ENCODE results near the gene LRRC8E.
A peak's percentile ranks its signal among the peaks of the same experiment; 100 is the strongest.

Gene LRRC8E

DNA sequence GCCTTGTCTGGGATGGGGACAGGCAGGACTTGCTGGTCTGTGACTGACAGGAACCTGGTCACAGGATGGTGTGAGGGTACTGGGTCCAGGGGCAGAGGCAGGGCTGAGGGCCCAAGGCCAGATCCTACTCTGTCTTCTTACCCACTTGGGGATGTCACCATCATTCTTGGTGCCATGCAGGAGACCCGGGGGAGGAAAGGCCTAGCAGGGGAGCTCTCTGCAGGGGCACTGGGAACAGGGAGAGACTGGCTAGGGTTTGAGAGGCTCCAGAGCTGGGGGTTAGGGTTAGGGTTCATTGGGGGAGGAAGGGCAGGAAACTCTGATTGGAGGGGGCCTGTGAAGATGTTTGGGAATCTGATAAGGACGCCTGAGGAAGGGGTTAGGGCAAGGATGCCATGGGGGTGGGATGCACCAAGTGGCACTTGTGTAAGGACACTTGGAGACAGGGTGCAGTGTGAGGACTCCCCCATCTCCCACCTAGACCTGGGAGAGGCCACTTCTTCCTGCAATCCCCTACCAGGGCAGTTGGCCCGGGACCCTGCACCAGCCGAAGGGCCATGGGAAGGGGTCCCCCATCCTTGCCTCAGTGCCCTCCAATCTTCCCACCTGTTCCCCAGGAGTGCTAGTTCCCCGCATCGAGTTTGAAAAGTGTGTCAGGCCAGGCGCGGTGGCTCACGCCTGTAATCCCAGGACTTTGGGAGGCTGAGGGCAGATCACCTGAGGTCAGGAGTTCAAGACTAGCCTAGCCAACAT is 21.0 kb upstream of the LRRC8E start:
- Histone ChIP-seq H3K27ac (ENCODE audit: low read depth, low read length) (no peak overlapping the region), H3K27me3 (ENCODE audit: control insufficient read depth in 5 of 5, insufficient read depth in 4 of 5, low read length in 5 of 5) (peaks cover 6 to 32% (median 30%) of the 10 kb centered on the region in 5 donors), H3K9me3 (ENCODE audit: control insufficient read depth in 5 of 5, low read length in 5 of 5) (no peaks in the 10 kb centered on the region), H3K36me3 (ENCODE audit: control insufficient read depth in 5 of 5, insufficient read depth in 5 of 5, low read length in 5 of 5) (peaks cover 0 to 5% (median 0%) of the 10 kb centered on the region in 5 donors), H3K4me1 (ENCODE audit: control insufficient read depth in 5 of 5, insufficient read depth in 5 of 5, low read length in 5 of 5) (peaks cover 0 to 36% (median 30%) of the 10 kb centered on the region in 5 donors), H3K9ac (ENCODE audit: low read length in 5 of 5) (no peak overlapping the region), H3K4me3 (ENCODE audit: low read depth in 1 of 5, low read length in 5 of 5) (no peak overlapping the region)

DNA sequence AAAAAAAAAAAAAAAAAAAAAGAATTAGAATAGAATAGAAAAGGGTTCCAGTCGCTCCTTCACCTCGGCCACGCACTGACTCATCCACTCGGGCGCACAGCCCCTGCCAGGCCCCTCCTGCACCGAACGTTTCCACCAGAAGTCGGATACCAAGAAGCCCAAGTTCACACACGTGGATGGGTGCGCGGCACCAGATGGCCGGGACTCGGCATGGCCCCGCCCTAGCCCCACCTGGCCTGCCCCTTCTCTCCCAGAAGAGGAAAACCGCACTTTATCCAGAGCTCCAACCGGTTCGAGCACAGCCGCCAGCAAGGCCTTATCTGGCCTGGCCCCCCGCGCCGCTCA is 20.0 kb upstream of the LRRC8E start:
- peak overlapping the region in 3 of 5 donors; percentile 49 to 64 (median 62) for H3K4me3 ChIP-seq (ENCODE audit: low read depth in 1 of 5, low read length in 5 of 5)
- no peak overlapping the region for H3K9ac ChIP-seq (ENCODE audit: low read length in 5 of 5)
- H3K27ac ChIP-seq (ENCODE audit: low read depth, low read length), result no peak overlapping the region

DNA sequence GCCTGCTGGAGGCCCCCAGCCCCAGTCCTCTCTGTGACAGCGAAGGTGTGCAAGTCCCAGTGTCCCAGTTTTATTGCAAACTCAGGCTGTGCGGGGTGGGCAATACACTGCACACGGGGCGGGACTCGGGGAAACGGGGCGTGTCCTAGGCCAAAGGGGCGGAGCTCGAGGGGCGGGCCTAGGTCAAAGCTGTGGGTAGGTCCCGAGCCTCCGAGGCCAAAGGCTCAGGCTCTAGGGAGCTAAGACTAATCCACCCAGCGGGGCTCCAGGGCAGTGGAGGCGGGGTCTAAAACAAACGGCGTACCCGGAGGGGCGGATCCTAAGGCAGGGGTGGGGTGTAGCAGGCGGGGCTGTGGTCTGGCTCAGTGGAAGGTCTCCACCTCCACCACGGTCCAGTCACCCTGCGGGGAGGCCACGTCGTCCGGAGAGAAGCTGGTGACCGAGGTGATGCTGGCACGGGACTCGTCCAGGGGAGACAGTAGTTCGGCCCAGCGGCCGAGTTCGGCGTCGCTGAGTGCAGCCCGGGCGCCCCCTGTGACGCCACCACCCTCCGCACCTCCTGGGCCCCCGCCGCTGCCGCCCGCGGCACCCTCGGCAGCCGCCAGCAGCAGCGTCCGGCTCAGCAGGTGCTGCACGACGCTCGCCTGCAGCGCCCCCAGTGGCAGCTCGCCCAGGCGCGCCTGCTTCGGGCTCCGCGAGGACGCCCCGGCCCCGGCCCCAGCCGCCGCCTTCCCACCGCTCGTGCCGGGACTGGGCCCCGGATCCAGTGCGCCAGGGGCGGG is 19.4 kb upstream of the LRRC8E start:
- Histone ChIP-seq H3K36me3 (ENCODE audit: control insufficient read depth in 5 of 5, insufficient read depth in 5 of 5, low read length in 5 of 5) (no peaks in the 10 kb centered on the region), H3K9ac (ENCODE audit: low read length in 5 of 5) (peak overlapping the region in 1 of 5 donors; percentile 16), H3K4me1 (ENCODE audit: control insufficient read depth in 5 of 5, insufficient read depth in 5 of 5, low read length in 5 of 5) (peaks cover 0 to 37% (median 31%) of the 10 kb centered on the region in 5 donors), H3K27ac (ENCODE audit: low read depth, low read length) (no peak overlapping the region), H3K4me3 (ENCODE audit: low read depth in 1 of 5, low read length in 5 of 5) (peak overlapping the region in 4 of 5 donors; percentile 42 to 64 (median 56)), H3K9me3 (ENCODE audit: control insufficient read depth in 5 of 5, low read length in 5 of 5) (no peaks in the 10 kb centered on the region), H3K27me3 (ENCODE audit: control insufficient read depth in 5 of 5, insufficient read depth in 4 of 5, low read length in 5 of 5) (peaks cover 16 to 47% (median 40%) of the 10 kb centered on the region in 5 donors)

More for the DNA sequence above, 20.0 kb upstream of the LRRC8E start:
- H3K27me3 ChIP-seq (ENCODE audit: control insufficient read depth in 5 of 5, insufficient read depth in 4 of 5, low read length in 5 of 5), result peaks cover 13 to 42% (median 39%) of the 10 kb centered on the region in 5 donors
- no peaks in the 10 kb centered on the region for H3K9me3 ChIP-seq (ENCODE audit: control insufficient read depth in 5 of 5, low read length in 5 of 5)
- H3K4me1 ChIP-seq (ENCODE audit: control insufficient read depth in 5 of 5, insufficient read depth in 5 of 5, low read length in 5 of 5), result peaks cover 0 to 36% (median 31%) of the 10 kb centered on the region in 5 donors
- peaks cover 0 to 3% (median 0%) of the 10 kb centered on the region in 5 donors for H3K36me3 ChIP-seq (ENCODE audit: control insufficient read depth in 5 of 5, insufficient read depth in 5 of 5, low read length in 5 of 5)

DNA sequence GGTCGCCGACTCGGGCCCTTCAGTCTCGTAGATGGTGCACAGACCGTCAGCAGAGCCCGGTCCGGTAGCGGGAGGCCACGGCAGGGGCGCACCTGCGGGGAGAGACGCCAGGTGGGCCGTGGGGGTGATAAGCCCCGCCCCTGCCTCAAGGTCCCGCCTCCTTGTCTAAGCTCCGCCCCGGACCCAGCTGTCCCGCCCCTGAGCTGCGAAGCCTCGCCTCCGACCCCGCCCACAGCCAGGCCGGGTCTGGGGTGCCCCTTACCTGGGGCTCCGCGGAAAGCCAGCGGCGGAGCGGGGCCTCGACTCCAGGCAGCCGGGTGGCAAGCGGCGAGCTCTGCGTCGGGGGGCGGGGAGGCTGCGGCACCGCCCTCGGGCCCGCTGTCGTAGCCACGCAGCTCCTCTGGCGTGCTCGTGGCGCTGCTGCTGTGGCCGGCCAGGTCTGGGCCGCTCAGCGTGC is 18.8 kb upstream of the LRRC8E start:
- peak overlapping the region in 3 of 5 donors; percentile 49 to 64 (median 62) for H3K4me3 ChIP-seq (ENCODE audit: low read depth in 1 of 5, low read length in 5 of 5)
- no peak overlapping the region for H3K27ac ChIP-seq (ENCODE audit: low read depth, low read length)
- H3K9ac ChIP-seq (ENCODE audit: low read length in 5 of 5), result no peak overlapping the region
- H3K27me3 ChIP-seq (ENCODE audit: control insufficient read depth in 5 of 5, insufficient read depth in 4 of 5, low read length in 5 of 5), result peaks cover 19 to 45% (median 42%) of the 10 kb centered on the region in 5 donors
- H3K36me3 ChIP-seq (ENCODE audit: control insufficient read depth in 5 of 5, insufficient read depth in 5 of 5, low read length in 5 of 5), result no peaks in the 10 kb centered on the region
- peaks cover 0 to 42% (median 33%) of the 10 kb centered on the region in 5 donors for H3K4me1 ChIP-seq (ENCODE audit: control insufficient read depth in 5 of 5, insufficient read depth in 5 of 5, low read length in 5 of 5)
- no peaks in the 10 kb centered on the region for H3K9me3 ChIP-seq (ENCODE audit: control insufficient read depth in 5 of 5, low read length in 5 of 5)

DNA sequence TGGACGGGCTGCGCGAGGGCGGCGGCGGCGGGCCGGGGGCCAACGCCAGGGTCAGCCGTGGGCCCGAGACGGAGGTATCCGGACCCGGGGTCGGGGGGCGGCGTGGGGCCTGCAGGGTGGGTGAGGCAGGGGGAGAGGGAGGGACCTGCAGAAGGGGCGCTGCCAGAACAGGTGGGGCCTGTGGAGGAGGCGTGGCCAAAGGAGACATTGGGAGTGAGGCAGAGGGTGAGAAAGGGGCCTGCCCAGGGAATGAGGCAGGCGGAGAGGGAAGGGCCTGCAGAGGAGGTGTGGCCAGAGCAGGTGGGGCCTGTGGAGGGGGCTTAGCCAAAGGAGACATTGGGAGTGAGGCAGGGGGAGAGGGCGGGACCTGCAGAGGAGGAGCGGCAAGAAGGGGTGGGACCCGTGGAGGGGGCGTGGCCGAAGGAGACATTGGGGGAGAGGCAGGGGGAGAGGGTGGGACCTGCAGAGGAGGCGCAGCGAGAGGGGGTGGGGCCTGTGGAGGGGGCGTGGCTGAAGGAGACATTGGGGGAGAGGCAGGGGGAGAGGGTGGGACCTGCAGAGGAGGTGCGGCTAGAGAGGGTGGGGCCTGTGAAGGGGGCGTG is 18.3 kb upstream of the LRRC8E start:
- Histone ChIP-seq H3K9ac (ENCODE audit: low read length in 5 of 5) (no peak overlapping the region), H3K4me1 (ENCODE audit: control insufficient read depth in 5 of 5, insufficient read depth in 5 of 5, low read length in 5 of 5) (peaks cover 0 to 45% (median 37%) of the 10 kb centered on the region in 5 donors), H3K9me3 (ENCODE audit: control insufficient read depth in 5 of 5, low read length in 5 of 5) (no peaks in the 10 kb centered on the region), H3K36me3 (ENCODE audit: control insufficient read depth in 5 of 5, insufficient read depth in 5 of 5, low read length in 5 of 5) (no peaks in the 10 kb centered on the region), H3K27me3 (ENCODE audit: control insufficient read depth in 5 of 5, insufficient read depth in 4 of 5, low read length in 5 of 5) (peaks cover 24 to 47% (median 45%) of the 10 kb centered on the region in 5 donors), H3K4me3 (ENCODE audit: low read depth in 1 of 5, low read length in 5 of 5) (peak overlapping the region in 3 of 5 donors; percentile 49 to 64 (median 49)), H3K27ac (ENCODE audit: low read depth, low read length) (no peak overlapping the region)

DNA sequence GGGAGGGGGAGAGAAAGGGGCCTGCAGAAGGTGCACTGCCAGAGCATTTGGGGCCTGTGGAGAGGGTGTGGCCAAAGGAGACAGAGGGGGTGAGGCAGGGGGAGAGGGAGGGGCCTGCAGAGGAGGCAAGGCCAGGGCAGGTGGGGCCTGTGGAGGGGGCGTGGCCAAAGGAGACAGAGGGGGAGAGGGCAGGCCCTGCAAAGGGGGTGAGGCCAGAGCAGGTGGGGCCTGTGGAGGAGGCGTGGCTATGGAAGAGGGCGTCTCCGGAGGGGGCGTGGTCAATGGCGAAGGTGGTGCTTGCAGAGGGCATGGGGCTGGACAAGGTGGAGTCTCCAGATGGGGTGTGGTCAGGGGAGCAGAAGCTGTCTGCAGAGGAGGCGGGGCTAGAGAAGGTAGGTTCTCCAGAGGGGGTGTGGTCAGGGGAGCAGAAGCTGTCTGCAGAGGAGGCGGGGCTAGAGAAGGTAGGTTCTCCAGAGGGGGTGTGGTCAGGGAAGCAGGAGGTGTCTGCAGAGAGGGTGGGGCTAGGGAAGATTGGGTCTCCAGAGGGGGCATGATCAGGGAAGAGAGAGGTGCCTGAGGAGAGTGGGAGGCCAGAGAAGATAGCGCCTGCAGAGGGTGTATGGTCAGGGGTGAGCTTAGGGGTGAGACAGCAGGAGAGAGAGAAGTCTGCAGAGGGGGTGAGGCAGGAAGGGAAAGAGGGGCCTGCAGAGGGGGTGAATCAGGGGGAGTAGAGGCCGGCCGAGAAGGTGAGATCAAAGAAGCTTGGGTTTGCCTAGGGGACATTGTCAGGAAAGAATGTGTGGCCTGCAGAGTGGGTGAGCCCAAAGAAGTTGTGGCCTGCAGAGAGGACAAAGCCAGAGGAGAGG is 17.5 kb upstream of the LRRC8E start:
- Histone ChIP-seq H3K9ac (ENCODE audit: low read length in 5 of 5) (no peak overlapping the region), H3K36me3 (ENCODE audit: control insufficient read depth in 5 of 5, insufficient read depth in 5 of 5, low read length in 5 of 5) (no peaks in the 10 kb centered on the region), H3K4me3 (ENCODE audit: low read depth in 1 of 5, low read length in 5 of 5) (no peak overlapping the region), H3K27me3 (ENCODE audit: control insufficient read depth in 5 of 5, insufficient read depth in 4 of 5, low read length in 5 of 5) (peaks cover 28 to 43% (median 37%) of the 10 kb centered on the region in 5 donors), H3K9me3 (ENCODE audit: control insufficient read depth in 5 of 5, low read length in 5 of 5) (no peaks in the 10 kb centered on the region), H3K27ac (ENCODE audit: low read depth, low read length) (no peak overlapping the region), H3K4me1 (ENCODE audit: control insufficient read depth in 5 of 5, insufficient read depth in 5 of 5, low read length in 5 of 5) (peaks cover 0 to 45% (median 37%) of the 10 kb centered on the region in 5 donors)

DNA sequence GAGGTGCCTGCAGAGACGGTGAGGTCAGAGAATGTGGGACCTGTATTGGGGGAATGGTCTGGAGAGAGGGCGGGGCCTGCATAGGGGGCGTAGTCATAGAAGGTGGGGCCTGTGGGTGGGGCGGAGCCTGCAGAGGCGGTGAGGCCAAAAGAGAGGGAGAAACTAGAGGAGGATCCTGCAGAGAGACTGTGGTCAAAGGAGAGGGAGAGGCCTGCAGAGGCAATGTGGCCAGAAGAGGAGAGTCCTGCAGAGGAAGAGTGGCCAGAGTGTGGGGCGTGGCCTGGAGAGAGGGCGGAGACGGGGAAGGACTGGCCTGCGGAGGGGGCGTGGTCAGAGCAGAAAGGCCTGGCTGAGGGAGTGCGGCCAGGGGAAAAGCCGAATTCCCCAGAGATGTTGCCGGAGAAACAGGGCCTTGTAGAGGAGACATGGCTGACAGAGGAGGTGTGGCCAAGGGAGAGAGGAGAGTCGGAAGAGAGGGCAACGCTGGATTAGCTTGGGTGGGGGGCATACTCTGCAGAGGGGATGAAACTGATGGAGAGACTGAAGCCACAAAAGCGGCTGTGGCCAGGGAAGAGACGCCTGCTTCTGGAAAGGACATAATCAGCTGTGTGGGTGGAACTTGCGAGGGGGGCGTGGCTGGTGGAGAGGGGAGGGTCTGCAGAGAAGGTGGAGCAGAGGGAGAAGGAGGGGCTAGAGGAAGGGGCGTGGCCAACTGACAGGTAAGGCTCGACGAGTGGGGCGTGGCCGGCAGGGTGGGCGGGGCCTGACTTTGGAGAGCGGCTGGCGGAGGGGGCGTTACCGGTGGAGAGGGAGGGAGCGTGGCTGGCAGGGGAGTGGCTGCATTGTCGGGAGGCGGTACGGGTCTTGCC is 16.6 kb upstream of the LRRC8E start:
- Histone ChIP-seq H3K9me3 (ENCODE audit: control insufficient read depth in 5 of 5, low read length in 5 of 5) (no peaks in the 10 kb centered on the region), H3K9ac (ENCODE audit: low read length in 5 of 5) (no peak overlapping the region), H3K27me3 (ENCODE audit: control insufficient read depth in 5 of 5, insufficient read depth in 4 of 5, low read length in 5 of 5) (peaks cover 28 to 42% (median 34%) of the 10 kb centered on the region in 5 donors), H3K4me3 (ENCODE audit: low read depth in 1 of 5, low read length in 5 of 5) (peak overlapping the region; percentile 20 to 68 (median 58)), H3K36me3 (ENCODE audit: control insufficient read depth in 5 of 5, insufficient read depth in 5 of 5, low read length in 5 of 5) (no peaks in the 10 kb centered on the region), H3K4me1 (ENCODE audit: control insufficient read depth in 5 of 5, insufficient read depth in 5 of 5, low read length in 5 of 5) (peaks cover 0 to 45% (median 37%) of the 10 kb centered on the region in 5 donors), H3K27ac (ENCODE audit: low read depth, low read length) (no peak overlapping the region)

DNA sequence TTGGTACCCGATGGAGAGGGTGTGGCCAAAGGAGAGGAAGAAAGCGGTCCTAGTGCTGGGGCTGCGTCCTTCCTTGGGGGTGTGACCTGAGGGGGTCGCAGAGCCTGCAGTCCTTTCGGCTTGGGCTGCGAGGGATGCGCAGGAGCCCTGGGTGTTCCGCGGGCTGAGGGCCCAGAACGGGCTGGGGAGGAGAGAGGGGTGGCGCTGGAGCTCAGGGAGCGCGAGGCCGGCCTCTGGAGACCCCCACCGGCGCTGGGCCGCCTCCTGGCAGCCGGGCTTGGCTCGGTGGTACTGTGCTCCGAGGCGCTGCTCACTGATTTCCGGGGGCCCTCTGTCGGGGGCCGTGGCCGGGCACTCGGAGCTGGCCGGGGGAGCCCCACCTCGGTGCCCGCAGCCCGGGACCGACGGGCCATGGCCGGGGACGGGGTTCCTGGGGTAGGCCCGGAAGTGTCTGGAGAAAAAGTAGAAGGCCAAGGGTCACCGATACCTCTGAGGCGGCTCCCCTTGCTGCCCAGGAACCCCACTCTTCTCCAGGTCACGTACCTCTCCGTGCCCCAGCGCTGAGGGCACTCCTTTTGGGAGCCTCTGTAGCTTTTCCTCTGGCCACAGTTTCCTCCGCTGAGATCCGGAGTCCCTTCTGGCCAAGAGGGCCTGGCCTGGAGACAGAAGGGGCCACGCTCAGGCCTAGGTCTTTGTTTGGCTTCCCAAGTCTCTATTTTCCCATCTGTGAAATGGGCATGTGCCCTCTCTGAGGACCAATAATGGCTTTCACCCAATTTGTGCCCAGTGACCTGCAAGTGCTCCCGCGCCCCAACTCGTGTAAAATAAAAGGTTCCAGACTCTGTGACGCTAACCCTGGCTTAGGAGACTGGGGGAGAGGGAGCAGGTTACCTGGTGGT is 15.8 kb upstream of the LRRC8E start:
- no peak overlapping the region for H3K9ac ChIP-seq (ENCODE audit: low read length in 5 of 5)
- H3K9me3 ChIP-seq (ENCODE audit: control insufficient read depth in 5 of 5, low read length in 5 of 5), result no peaks in the 10 kb centered on the region
- peaks cover 24 to 34% (median 27%) of the 10 kb centered on the region in 5 donors for H3K27me3 ChIP-seq (ENCODE audit: control insufficient read depth in 5 of 5, insufficient read depth in 4 of 5, low read length in 5 of 5)
- no peaks in the 10 kb centered on the region for H3K36me3 ChIP-seq (ENCODE audit: control insufficient read depth in 5 of 5, insufficient read depth in 5 of 5, low read length in 5 of 5)
- peaks cover 0 to 45% (median 37%) of the 10 kb centered on the region in 5 donors for H3K4me1 ChIP-seq (ENCODE audit: control insufficient read depth in 5 of 5, insufficient read depth in 5 of 5, low read length in 5 of 5)
- H3K27ac ChIP-seq (ENCODE audit: low read depth, low read length), result no peak overlapping the region
- H3K4me3 ChIP-seq (ENCODE audit: low read depth in 1 of 5, low read length in 5 of 5), result peak overlapping the region in 2 of 5 donors; percentile 20 to 58
